A549 (cell line): Measurements from ENCODE around the gene NME3.

Experiments
- CTCF ChIP-seq: fragments of >200 bp; sonication (Bioruptor Twin); formaldehyde crosslinking; IDR thresholded peaks from 3 replicates; pipeline ENCODE4 v1.5.1; 2016
- EP300 ChIP-seq, 2 experiments: fragments of >200 bp; sonication (Bioruptor Twin); formaldehyde crosslinking; IDR thresholded peaks; 2 replicates in 1 of 2; 3 replicates in 1 of 2; pipeline ENCODE4 v1.6.1; 2016 to 2017
- PBX3 ChIP-seq: IDR thresholded peaks from 2 replicates; pipeline ENCODE4 v1.6.1; 2012

- no peak for TF ChIP-seq CTCF
- TF ChIP-seq EP300 (IDR thresholded peaks at IDR 0.05), result no peak
- TF ChIP-seq PBX3, result no peak
Observed at GRCh38 chr16:1734816-1735215, 36.5 kb downstream of the NME3 start.
